Astrocyte of the cerebellum (primary cell): ENCODE data around the gene AKR1C3.
"Not testable (repeated sequence)": the region's sequence is repeated elsewhere in the genome, so short reads cannot be mapped to it uniquely, and the experiment has no call there.

Experiments used
- DNase-seq: peaks from one replicate; pipeline ENCODE4 v3.0.0-alpha.2; 2011; ENCODE audit warnings: low read depth
- H3K4me3 ChIP-seq: 2 replicates; pipeline ENCODE4 v1.5.1; 2011; ENCODE audit warnings: mild to moderate bottlenecking, low read depth, low read length, moderate library complexity
- CTCF ChIP-seq: IDR thresholded peaks from 2 replicates; pipeline ENCODE4 v1.5.1; 2012; ENCODE audit warnings: low read length, low read depth, moderate library complexity, mild to moderate bottlenecking; ENCODE audit errors: missing control alignments
- in situ Hi-C: cut with HindIII; loops from 2 replicates; pipeline ENCODE4 v1.10.0; 2017; ENCODE audit warnings: low sequenced_read_pairs

Gene AKR1C3

GRCh38 chr10:5091196-5091595 lies 3.0 kb upstream of the AKR1C3 start:
- H3K4me3 ChIP-seq = no peak overlapping the region
- in situ Hi-C loops = no loop called here
- no peak for TF ChIP-seq CTCF
- DNase-seq = no peak

GRCh38 chr10:5092375-5092774 lies 1.8 kb upstream of the AKR1C3 start:
- TF ChIP-seq CTCF = no peak
- in situ Hi-C loops = no loop called here
- no peak for DNase-seq
- H3K4me3 ChIP-seq = no peak overlapping the region

- no peak overlapping the region for H3K4me3 ChIP-seq
- TF ChIP-seq CTCF = no peak
- in situ Hi-C loops = no loop called here
- DNase-seq = no peak
These were observed 1.1 kb upstream of the AKR1C3 start for GRCh38 chr10:5092848-5093790.

- no peak for DNase-seq
- TF ChIP-seq CTCF = no peak
- in situ Hi-C loops = no loop called here
These were observed 1.5 kb downstream of the AKR1C3 start for GRCh38 chr10:5095687-5096086.

GRCh38 chr10:5096108-5096507 lies 1.9 kb downstream of the AKR1C3 start:
- TF ChIP-seq CTCF = no peak
- no peak for DNase-seq
- H3K4me3 ChIP-seq = no peak overlapping the region
- in situ Hi-C loops = no loop called here

More at GRCh38 chr10:5095687-5096086, 1.5 kb downstream of the AKR1C3 start:
- no peak overlapping the region for H3K4me3 ChIP-seq

GRCh38 chr10:5102479-5102878 lies 8.3 kb downstream of the AKR1C3 start:
- DNase-seq, H3K4me3 ChIP-seq, in situ Hi-C loops: not testable (repeated sequence)

- H3K4me3 ChIP-seq = no peak overlapping the region
- no peak for TF ChIP-seq CTCF
- no peak for DNase-seq
- in situ Hi-C loops = no loop called here
These were observed 9.3 kb downstream of the AKR1C3 start for GRCh38 chr10:5103481-5103880.
